ENCODE results near the gene PSG4. TPM values are rescaled to one million over a fixed set of nuclear protein-coding genes. Genes with fewer than 3 reads are reported as not detected.

Gene PSG4
- polyA plus RNA-seq, 3 donors: 0.14 TPM; not detected in 2

Other genes with a start within 250 kb of the PSG4 start
- under 1 TPM in 2 of 3 donors, not detected in 1; 0.24 to 0.30 TPM for gene PSG11, start 179.2 kb downstream of the PSG4 start, polyA plus RNA-seq (ENCODE audit: insufficient read length in 3 of 3)
- under 1 TPM in 1 of 3 donors, not detected in 2; 0.25 TPM for gene PSG2, start 122.9 kb downstream of the PSG4 start, polyA plus RNA-seq (ENCODE audit: insufficient read length in 3 of 3)
- gene PSG5, start 19.1 kb downstream of the PSG4 start, polyA plus RNA-seq (ENCODE audit: insufficient read length in 3 of 3): under 1 TPM in 1 of 3 donors, not detected in 2; 0.18 TPM
- gene PSG9, start 63.9 kb upstream of the PSG4 start, polyA plus RNA-seq (ENCODE audit: insufficient read length in 3 of 3): under 1 TPM in 2 of 3 donors, not detected in 1; 0.06 to 0.26 TPM
- under 1 TPM; 0.15 to 0.50 (median 0.20) TPM for gene CD177, start 148.0 kb upstream of the PSG4 start, polyA plus RNA-seq (ENCODE audit: insufficient read length in 3 of 3)
- not detected for gene TEX101, start 209.3 kb upstream of the PSG4 start, polyA plus RNA-seq (ENCODE audit: insufficient read length in 3 of 3)

Measured in renal cortex interstitium (tissue), 3 donors.